Activated T-cell treated with anti-CD3 and anti-CD28 coated beads, Interleukin-2, amount 50 U/mL, for 72 hours (primary cell): Measurements from ENCODE around the gene SUMF2. TPM values are rescaled to one million over a fixed set of nuclear protein-coding genes. Genes with fewer than 3 reads are reported as not detected.
A peak's percentile ranks its signal among the peaks of the same experiment; 100 is the strongest.
"Not testable (repeated sequence)": the region's sequence is repeated elsewhere in the genome, so short reads cannot be mapped to it uniquely, and the experiment has no call there.

Experiments
- ATAC-seq, 2 donors: fragments of 150-1000 bp; cut with Tn5 transposase; replicated peaks in 1 of 2; 2 replicates each; pipeline ENCODE4 v1.10.0; 2021; ENCODE audit warnings: moderate library complexity in 2 of 2, mild to moderate bottlenecking in 1 of 2
- DNase-seq, 2 donors: peaks; one replicate each; pipeline ENCODE4 v3.0.0; 2021 to 2022; ENCODE audit warnings: mixed read lengths in 1 of 2
- H3K27ac Mint-ChIP-seq: one replicate; pipeline ENCODE4 v1.8.0; 2022; ENCODE audit warnings: mild to moderate bottlenecking, moderate library complexity, mixed read lengths
- H3K27me3 Mint-ChIP-seq: one replicate; pipeline ENCODE4 v1.8.0; 2022; ENCODE audit warnings: low read depth, mixed read lengths
- H3K36me3 Mint-ChIP-seq, 2 donors: one replicate each; pipeline ENCODE4 v1.8.0; 2022; ENCODE audit warnings: mixed read lengths in 2 of 2, mild to moderate bottlenecking in 1 of 2; ENCODE audit not compliant: insufficient read depth in 2 of 2
- H3K4me1 Mint-ChIP-seq: one replicate; pipeline ENCODE4 v1.8.0; 2022; ENCODE audit warnings: low read depth, mixed read lengths
- H3K4me3 Mint-ChIP-seq, 2 donors: one replicate each; pipeline ENCODE4 v1.8.0; 2022; ENCODE audit warnings: mild to moderate bottlenecking in 2 of 2, mixed read lengths in 2 of 2, moderate library complexity in 2 of 2
- H3K9me3 Mint-ChIP-seq, 2 donors: one replicate each; pipeline ENCODE4 v1.8.0; 2022; ENCODE audit warnings: mixed read lengths in 2 of 2
- total RNA-seq, 2 donors: library from RNA; stranded (reverse); gene quantifications; one replicate each; pipeline ENCODE4 v1.2.3, GENCODE V29; 2022

SUMF2 gene
- total RNA-seq, 2 donors from 2014 or later: 125 to 141 TPM

- ATAC-seq (no peak), DNase-seq (no peak)
- no peak overlapping the region for H3K27ac Mint-ChIP-seq
- H3K27me3 Mint-ChIP-seq: no peaks in the 10 kb centered on the region
- no peaks in the 10 kb centered on the region for H3K9me3 Mint-ChIP-seq
- H3K4me3 Mint-ChIP-seq: no peak overlapping the region
- peaks cover 29% of the 10 kb centered on the region for H3K4me1 Mint-ChIP-seq
- peaks cover 3% of the 10 kb centered on the region in 2 donors for H3K36me3 Mint-ChIP-seq
These were observed 17.2 kb upstream of the SUMF2 start for GRCh38 chr7:56046721-56047445.

GRCh38 chr7:56047446-56048116 lies 16.5 kb upstream of the SUMF2 start:
- not testable (repeated sequence) for ATAC-seq, DNase-seq, H3K27ac Mint-ChIP-seq, H3K27me3 Mint-ChIP-seq, H3K9me3 Mint-ChIP-seq, H3K4me3 Mint-ChIP-seq, H3K36me3 Mint-ChIP-seq
- H3K4me1 Mint-ChIP-seq: peaks cover 29% of the 10 kb centered on the region

GRCh38 chr7:56048245-56048644 lies 15.8 kb upstream of the SUMF2 start:
- peaks cover 2 to 5% of the 10 kb centered on the region in 2 donors for H3K36me3 Mint-ChIP-seq
- peaks cover 35% of the 10 kb centered on the region for H3K4me1 Mint-ChIP-seq
- no peaks in the 10 kb centered on the region for H3K27me3 Mint-ChIP-seq
- no peak overlapping the region for H3K27ac Mint-ChIP-seq
- H3K9me3 Mint-ChIP-seq: no peaks in the 10 kb centered on the region
- ATAC-seq (no peak), DNase-seq (no peak)
- H3K4me3 Mint-ChIP-seq: no peak overlapping the region

GRCh38 chr7:56048763-56049162 lies 15.3 kb upstream of the SUMF2 start:
- H3K27ac Mint-ChIP-seq, H3K36me3 Mint-ChIP-seq, ATAC-seq, H3K9me3 Mint-ChIP-seq, H3K27me3 Mint-ChIP-seq, DNase-seq, H3K4me3 Mint-ChIP-seq: not testable (repeated sequence)
- H3K4me1 Mint-ChIP-seq: peaks cover 40% of the 10 kb centered on the region

GRCh38 chr7:56051053-56051338 lies 13.1 kb upstream of the SUMF2 start:
- Mint-ChIP-seq H3K4me3 (peak overlapping the region; percentile 91 to 94), H3K9me3 (no peaks in the 10 kb centered on the region), H3K4me1 (peaks cover 59% of the 10 kb centered on the region), H3K36me3 (peaks cover 5 to 19% of the 10 kb centered on the region in 2 donors), H3K27ac (peak overlapping the region; percentile 90), H3K27me3 (no peaks in the 10 kb centered on the region)
- DNase-seq (no peak), ATAC-seq (no peak)

- H3K9me3 Mint-ChIP-seq: no peaks in the 10 kb centered on the region
- H3K4me3 Mint-ChIP-seq: peak within 1 kb of the TSS; percentile 91 to 94
- no peaks in the 10 kb centered on the region for H3K27me3 Mint-ChIP-seq
- peaks cover 7 to 21% of the 10 kb centered on the region in 2 donors for H3K36me3 Mint-ChIP-seq
- peak within 1 kb of the TSS; percentile 95 for H3K27ac Mint-ChIP-seq
- peaks cover 65% of the 10 kb centered on the region for H3K4me1 Mint-ChIP-seq
- ATAC-seq: peak; percentile 95 to 96
- DNase-seq: peak; percentile 89 to 92
These were observed 12.5 kb upstream of the SUMF2 start, which contains the start of the genes CCT6A and PSPH for GRCh38 chr7:56051339-56052191. CCT6A (plus strand) TSS chr7:56051765; CDS start chr7:56051849, 84 bp downstream. PSPH (minus strand) TSS chr7:56051444; CDS start chr7:56021212, 30,232 bp downstream.

- peak overlapping the region; percentile 91 for H3K27ac Mint-ChIP-seq
- H3K9me3 Mint-ChIP-seq: no peaks in the 10 kb centered on the region
- H3K4me1 Mint-ChIP-seq: peaks cover 73% of the 10 kb centered on the region
- no peak for DNase-seq
- H3K27me3 Mint-ChIP-seq: no peaks in the 10 kb centered on the region
- peak overlapping the region; percentile 85 to 94 for H3K4me3 Mint-ChIP-seq
- no peak for ATAC-seq
- H3K36me3 Mint-ChIP-seq: peaks cover 9 to 33% of the 10 kb centered on the region in 2 donors
These were observed 10.7 kb upstream of the SUMF2 start for GRCh38 chr7:56053379-56053778.

GRCh38 chr7:56053993-56054392 lies 10.1 kb upstream of the SUMF2 start:
- ATAC-seq (no peak), DNase-seq (no peak)
- Mint-ChIP-seq H3K36me3 (peaks cover 10 to 33% of the 10 kb centered on the region in 2 donors), H3K4me1 (peaks cover 72% of the 10 kb centered on the region), H3K27me3 (no peaks in the 10 kb centered on the region), H3K9me3 (no peaks in the 10 kb centered on the region), H3K4me3 (peak overlapping the region; percentile 69 to 94), H3K27ac (peak overlapping the region; percentile 91)

- DNase-seq (no peak), ATAC-seq (no peak)
- Mint-ChIP-seq H3K36me3 (peaks cover 11 to 35% of the 10 kb centered on the region in 2 donors), H3K9me3 (no peaks in the 10 kb centered on the region), H3K27ac (peak overlapping the region; percentile 95), H3K4me1 (peaks cover 62% of the 10 kb centered on the region), H3K4me3 (peak overlapping the region; percentile 12 to 61), H3K27me3 (no peaks in the 10 kb centered on the region)
These were observed 1.7 kb upstream of the SUMF2 start for GRCh38 chr7:56062382-56062781.

- Mint-ChIP-seq H3K4me3 (peak overlapping the region; percentile 91 to 92), H3K9me3 (no peaks in the 10 kb centered on the region), H3K4me1 (peaks cover 53% of the 10 kb centered on the region), H3K36me3 (peaks cover 14 to 28% of the 10 kb centered on the region in 2 donors), H3K27me3 (no peaks in the 10 kb centered on the region), H3K27ac (peak overlapping the region; percentile 95)
- ATAC-seq: no peak
- no peak for DNase-seq
These were observed 595 bp upstream of the SUMF2 start for GRCh38 chr7:56063500-56063881.

GRCh38 chr7:56066376-56066775 lies 2.3 kb downstream of the SUMF2 start:
- DNase-seq, H3K9me3 Mint-ChIP-seq, H3K27ac Mint-ChIP-seq, H3K27me3 Mint-ChIP-seq, ATAC-seq, H3K4me3 Mint-ChIP-seq: not testable (repeated sequence)
- Mint-ChIP-seq H3K4me1 (peaks cover 27% of the 10 kb centered on the region), H3K36me3 (peaks cover 10 to 31% of the 10 kb centered on the region in 2 donors)

- Mint-ChIP-seq H3K4me1 (peaks cover 8% of the 10 kb centered on the region), H3K27ac (no peak overlapping the region), H3K9me3 (no peaks in the 10 kb centered on the region), H3K27me3 (no peaks in the 10 kb centered on the region), H3K36me3 (peaks cover 3 to 21% of the 10 kb centered on the region in 2 donors), H3K4me3 (no peak overlapping the region)
- DNase-seq: peak; percentile 70 to 79
- peak; percentile 87 to 91 for ATAC-seq
These were observed 10.3 kb downstream of the SUMF2 start for GRCh38 chr7:56074371-56074791.

GRCh38 chr7:56077681-56078080 lies 13.6 kb downstream of the SUMF2 start:
- Mint-ChIP-seq H3K36me3 (peaks cover 3 to 24% of the 10 kb centered on the region in 2 donors), H3K4me1 (peaks cover 8% of the 10 kb centered on the region), H3K4me3 (no peak overlapping the region), H3K27ac (no peak overlapping the region), H3K27me3 (no peaks in the 10 kb centered on the region), H3K9me3 (no peaks in the 10 kb centered on the region)
- DNase-seq: no peak
- ATAC-seq: no peak
